MCF 10A (cell line): ENCODE results near the gene CTCFL. TPM values are rescaled to one million over a fixed set of nuclear protein-coding genes. Genes with fewer than 3 reads are reported as not detected.

Experiments
- BruUV-seq: library from RNA; stranded (reverse); fragments of 400-500 nt; replicated peaks from 2 replicates; lab custom pipeline; 2021; lab: Mats Ljungman, UMichigan
- CTCF ChIA-PET: fragments of 300-600 bp; sonication (Branson Sonifier 250); formaldehyde crosslinking; extraction: SDS; loops from one replicate; lab custom pipeline; 2021; ENCODE audit warnings: antibody characterized with exemption, inconsistent platforms; lab: Yijun Ruan, JAX
- POLR2A ChIA-PET: fragments of 300-600, 350-650 bp; sonication (Branson Sonifier 250); formaldehyde crosslinking; extraction: SDS; loops from one replicate; lab custom pipeline; 2020; ENCODE audit warnings: antibody characterized with exemption, inconsistent platforms; lab: Yijun Ruan, JAX
- DNase-seq: peaks from one replicate; pipeline ENCODE4 v3.0.0-alpha.2; 2018; ENCODE audit not compliant: unreplicated experiment
- H3K27ac Mint-ChIP-seq: one replicate; pipeline ENCODE4 v1.8.0; 2022; ENCODE audit warnings: mild to moderate bottlenecking, low read depth, mixed read lengths; ENCODE audit not compliant: unreplicated experiment
- H3K27me3 Mint-ChIP-seq: one replicate; pipeline ENCODE4 v1.8.0; 2022; ENCODE audit warnings: mixed read lengths; ENCODE audit not compliant: insufficient read depth, unreplicated experiment
- H3K36me3 Mint-ChIP-seq: one replicate; pipeline ENCODE4 v1.8.0; 2022; ENCODE audit warnings: mild to moderate bottlenecking, moderate library complexity, mixed read lengths; ENCODE audit not compliant: insufficient read depth, unreplicated experiment
- H3K4me1 Mint-ChIP-seq: one replicate; pipeline ENCODE4 v1.8.0; 2022; ENCODE audit warnings: mixed read lengths; ENCODE audit not compliant: insufficient read depth, unreplicated experiment
- H3K4me3 Mint-ChIP-seq: one replicate; pipeline ENCODE4 v1.8.0; 2022; ENCODE audit warnings: mild to moderate bottlenecking, moderate library complexity, mixed read lengths; ENCODE audit not compliant: unreplicated experiment
- H3K9me3 Mint-ChIP-seq: one replicate; pipeline ENCODE4 v1.8.0; 2022; ENCODE audit warnings: mixed read lengths; ENCODE audit not compliant: unreplicated experiment
- intact Hi-C: fragments of 100-400 bp; cut with micrococcal nuclease; formaldehyde crosslinking; loops from 2 replicates; pipeline ENCODE4 v1.14.1; 2022
- total RNA-seq: library from RNA; stranded (reverse); gene quantifications from 2 replicates; pipeline ENCODE4 v1.2.3, GENCODE V29; 2022
- TF ChIP-seq, protein P1 (sequence below): fragments of 200-600 bp; IDR thresholded peaks from one replicate; pipeline ENCODE4 v1.8.0; 2022; ENCODE audit warnings: antibody characterized with exemption, mild to moderate bottlenecking; ENCODE audit not compliant: unreplicated experiment

CTCFL gene
- total RNA-seq, 1 experiment from 2014 or later = not detected

GRCh38 chr20:57481281-57481711 lies 43.6 kb downstream of the CTCFL start:
- Mint-ChIP-seq H3K4me1 (no peaks in the 10 kb centered on the region), H3K4me3 (no peak overlapping the region), H3K27ac (no peak overlapping the region), H3K27me3 (peaks cover 47% of the 10 kb centered on the region), H3K36me3 (no peaks in the 10 kb centered on the region), H3K9me3 (no peaks in the 10 kb centered on the region)
- no peak for DNase-seq
- intact Hi-C loops = no loop called here
- ChIA-PET POLR2A (no interaction called here), CTCF (interaction anchor here (0.6 kb wide), 1 partner anchor 769 kb away, joined by 3 read pairs; no protein-coding TSS in a partner anchor)
- no TSS peak for BruUV-seq
- TF ChIP-seq, protein P1, sequence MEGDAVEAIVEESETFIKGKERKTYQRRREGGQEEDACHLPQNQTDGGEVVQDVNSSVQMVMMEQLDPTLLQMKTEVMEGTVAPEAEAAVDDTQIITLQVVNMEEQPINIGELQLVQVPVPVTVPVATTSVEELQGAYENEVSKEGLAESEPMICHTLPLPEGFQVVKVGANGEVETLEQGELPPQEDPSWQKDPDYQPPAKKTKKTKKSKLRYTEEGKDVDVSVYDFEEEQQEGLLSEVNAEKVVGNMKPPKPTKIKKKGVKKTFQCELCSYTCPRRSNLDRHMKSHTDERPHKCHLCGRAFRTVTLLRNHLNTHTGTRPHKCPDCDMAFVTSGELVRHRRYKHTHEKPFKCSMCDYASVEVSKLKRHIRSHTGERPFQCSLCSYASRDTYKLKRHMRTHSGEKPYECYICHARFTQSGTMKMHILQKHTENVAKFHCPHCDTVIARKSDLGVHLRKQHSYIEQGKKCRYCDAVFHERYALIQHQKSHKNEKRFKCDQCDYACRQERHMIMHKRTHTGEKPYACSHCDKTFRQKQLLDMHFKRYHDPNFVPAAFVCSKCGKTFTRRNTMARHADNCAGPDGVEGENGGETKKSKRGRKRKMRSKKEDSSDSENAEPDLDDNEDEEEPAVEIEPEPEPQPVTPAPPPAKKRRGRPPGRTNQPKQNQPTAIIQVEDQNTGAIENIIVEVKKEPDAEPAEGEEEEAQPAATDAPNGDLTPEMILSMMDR = no peak

DNA sequence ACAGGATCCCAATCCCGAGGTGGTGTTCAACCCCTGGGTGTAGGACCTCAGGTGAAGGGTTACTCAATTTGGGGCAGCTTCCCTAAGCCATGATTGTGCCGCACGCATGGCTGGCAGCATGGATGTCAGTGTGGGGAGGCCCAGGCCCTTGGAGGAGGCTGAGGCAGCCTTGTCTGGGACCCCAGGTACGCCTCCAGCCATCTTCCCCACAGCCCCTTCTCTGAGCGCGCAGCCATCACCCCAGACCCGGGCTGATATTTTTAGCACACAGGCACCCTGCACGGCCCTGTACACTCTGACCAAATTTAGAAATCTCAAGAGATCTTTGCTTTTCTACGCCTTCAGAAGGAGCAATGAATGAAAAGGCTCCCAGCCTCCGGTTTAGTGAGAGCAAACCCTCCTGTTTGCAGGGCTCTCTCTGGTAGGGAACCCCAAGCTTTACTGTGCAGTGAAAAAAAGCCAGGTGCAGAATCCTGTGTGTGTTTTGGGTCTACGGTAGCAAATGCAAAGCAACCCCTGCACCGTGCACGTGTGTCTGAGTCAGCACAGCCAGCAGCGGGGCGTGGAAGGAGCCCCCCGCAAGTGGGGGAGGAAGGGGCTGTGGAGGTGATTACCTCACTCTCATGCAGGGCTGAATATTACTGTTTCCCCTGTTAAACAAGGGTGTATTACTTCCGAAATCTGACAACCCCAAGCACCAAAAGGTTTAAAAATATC lies 44.3 kb downstream of the CTCFL start:
- intact Hi-C loops = no loop called here
- H3K9me3 Mint-ChIP-seq = no peaks in the 10 kb centered on the region
- H3K27ac Mint-ChIP-seq = no peak overlapping the region
- no TSS peak for BruUV-seq
- ChIA-PET POLR2A (no interaction called here), CTCF (interaction anchor here (0.6 kb wide), 2 partner anchors 14 to 769 kb away, joined by 3 to 4 read pairs; no protein-coding TSS in a partner anchor)
- H3K4me1 Mint-ChIP-seq = no peaks in the 10 kb centered on the region
- no peaks in the 10 kb centered on the region for H3K36me3 Mint-ChIP-seq
- no peak for DNase-seq
- H3K4me3 Mint-ChIP-seq = no peak overlapping the region
- TF ChIP-seq, protein P1 = no peak
- H3K27me3 Mint-ChIP-seq = peaks cover 44% of the 10 kb centered on the region

DNA sequence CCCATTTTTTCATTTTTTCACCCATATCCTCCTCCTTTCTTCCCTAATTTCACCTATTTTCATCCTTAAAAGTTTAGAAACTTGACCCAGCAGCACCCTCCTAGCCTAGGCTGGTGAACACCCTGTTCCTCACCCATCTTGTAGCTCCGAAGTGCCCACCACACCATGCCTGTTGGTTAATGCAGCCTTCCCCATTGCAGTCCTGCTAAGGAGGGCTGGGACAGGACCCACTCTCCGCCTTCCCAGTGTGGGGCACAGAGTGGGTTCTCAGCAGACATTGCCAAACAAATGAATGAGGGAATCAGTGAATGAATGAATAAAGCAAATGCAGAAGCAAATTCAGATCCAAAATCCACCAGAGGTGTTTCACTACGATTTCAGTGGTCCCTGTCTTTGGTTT lies 45.7 kb downstream of the CTCFL start:
- Mint-ChIP-seq H3K36me3 (no peaks in the 10 kb centered on the region), H3K4me3 (no peak overlapping the region), H3K27ac (no peak overlapping the region), H3K9me3 (no peaks in the 10 kb centered on the region), H3K27me3 (peaks cover 46% of the 10 kb centered on the region), H3K4me1 (no peaks in the 10 kb centered on the region)
- no peak for DNase-seq
- intact Hi-C loops = no loop called here
- ChIA-PET POLR2A (no interaction called here), CTCF (interaction anchor here (0.7 to 1.2 kb wide), 2 partner anchors 19 to 30 kb away, joined by 3 to 5 read pairs; no protein-coding TSS in a partner anchor)
- TF ChIP-seq, protein P1 = no peak
- BruUV-seq = no TSS peak

DNA sequence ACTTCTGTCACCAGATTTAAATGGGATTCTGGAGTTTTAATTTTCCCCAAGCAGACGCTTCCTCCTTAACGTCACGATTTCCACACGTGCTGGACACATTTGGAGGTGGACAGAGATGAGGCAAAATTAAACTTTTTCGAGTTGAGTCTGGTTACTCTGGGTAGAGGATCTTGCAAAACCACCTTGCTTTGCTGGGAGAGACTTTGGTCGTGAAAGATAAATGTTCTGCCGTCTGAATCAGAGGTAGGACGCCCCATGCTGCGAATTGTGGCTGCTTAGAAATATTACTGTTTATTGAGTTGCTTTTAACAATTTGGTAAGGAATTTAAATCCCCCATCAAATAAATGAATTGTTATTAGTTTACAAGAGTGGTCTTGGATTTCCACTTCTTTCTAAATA lies 46.8 kb downstream of the CTCFL start:
- CTCF ChIA-PET = interaction anchor here (1.2 to 2.8 kb wide), 2 partner anchors 15 to 20 kb away, joined by 3 to 11 read pairs; no protein-coding TSS in a partner anchor
- no peak for DNase-seq
- Mint-ChIP-seq H3K4me3 (no peak overlapping the region), H3K36me3 (no peaks in the 10 kb centered on the region), H3K27ac (no peak overlapping the region), H3K4me1 (no peaks in the 10 kb centered on the region), H3K9me3 (no peaks in the 10 kb centered on the region), H3K27me3 (peaks cover 56% of the 10 kb centered on the region)
- TF ChIP-seq, protein P1 = no peak
- intact Hi-C loops = no loop called here
- no TSS peak for BruUV-seq
- POLR2A ChIA-PET = no interaction called here
